H1 (cell line): ENCODE data around the gene RGS6. TPM values are rescaled to one million over a fixed set of nuclear protein-coding genes. Genes with fewer than 3 reads are reported as not detected.

Experiments used
- CHD2 ChIP-seq: IDR thresholded peaks from 2 replicates; pipeline ENCODE4 v1.6.1; 2012; ENCODE audit warnings: low read length, improper control_type of control experiment
- HDAC6 ChIP-seq: IDR thresholded peaks from one replicate; pipeline ENCODE4 v1.7.1; 2012; ENCODE audit warnings: low read depth, mild to moderate bottlenecking, inconsistent platforms, low read length, moderate library complexity
- NANOG ChIP-seq: IDR thresholded peaks from 2 replicates; pipeline ENCODE4 v1.6.1; 2011; ENCODE audit warnings: low read length, low read depth, mild to moderate bottlenecking, inconsistent platforms; ENCODE audit not compliant: insufficient read depth, poor library complexity, severe bottlenecking
- SAP30 ChIP-seq: fragments of 300-600 bp; sonication (generic); IDR thresholded peaks from 2 replicates; pipeline ENCODE4 v1.7.1; 2012; ENCODE audit warnings: low read length, moderate library complexity, mild to moderate bottlenecking, inconsistent platforms; ENCODE audit not compliant: insufficient read depth, insufficient replicate concordance
- polyA plus RNA-seq, 7 experiments: library from polyadenylated mRNA; depleted of rRNA in 3 of 7; stranded (reverse) in 5 of 7; unstranded in 2 of 7; fragments of >200 nt in 5 of 7; fragments of 200-250 nt in 2 of 7; gene quantifications; 1 replicate in 5 of 7; 2 replicates in 1 of 7; 4 replicates in 1 of 7; pipeline versions ENCODE4 v1.2.1 to v1.2.3, GENCODE V29; 2011 to 2013; ENCODE audit warnings: missing spikeins in 2 of 7, mixed read lengths in 2 of 7
- total RNA-seq: library from RNA; stranded (reverse); fragmentation: NEBNext Ultra II Directional; extraction: Animal tissue kit (Norgen Biotek cat#: 25700); gene quantifications from 2 replicates; pipeline ENCODE4 v1.2.1, GENCODE V29; 2021

RGS6 gene
- total and polyA plus RNA-seq, 2 of the 8 experiments (the other 6 are each of a cell fraction or from before 2014, with no cell fraction given) = 0.26 to 1.1 TPM

DNA sequence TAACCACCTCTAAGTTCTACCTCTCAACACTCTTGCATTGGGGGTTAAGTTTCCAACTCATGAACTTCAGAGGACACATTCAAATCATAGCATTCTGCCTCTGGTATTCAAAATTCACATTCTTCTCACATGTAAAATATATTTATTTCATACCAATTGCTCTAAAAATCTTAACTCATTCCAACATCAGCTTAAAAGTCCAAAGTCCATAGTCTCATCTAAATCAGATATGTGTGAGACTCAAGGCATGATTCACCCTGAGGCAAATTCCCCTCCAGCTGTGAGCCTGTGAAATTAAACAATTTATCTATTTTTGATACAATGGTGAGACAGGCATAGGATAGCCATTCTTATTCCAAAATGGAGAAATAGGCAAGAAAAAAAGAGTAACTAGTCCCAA is 214.0 kb downstream of the RGS6 start (continued):
- TF ChIP-seq HDAC6 = no peak
- no peak for TF ChIP-seq NANOG
- TF ChIP-seq CHD2 = no peak
- no peak for TF ChIP-seq SAP30
